ENCODE results near the gene BNC2. TPM values are rescaled to one million over a fixed set of nuclear protein-coding genes. Genes with fewer than 3 reads are reported as not detected.

BNC2 gene
- total and polyA plus RNA-seq, 2 experiments from 2014 or later: 13.8 to 18.5 TPM

DNA sequence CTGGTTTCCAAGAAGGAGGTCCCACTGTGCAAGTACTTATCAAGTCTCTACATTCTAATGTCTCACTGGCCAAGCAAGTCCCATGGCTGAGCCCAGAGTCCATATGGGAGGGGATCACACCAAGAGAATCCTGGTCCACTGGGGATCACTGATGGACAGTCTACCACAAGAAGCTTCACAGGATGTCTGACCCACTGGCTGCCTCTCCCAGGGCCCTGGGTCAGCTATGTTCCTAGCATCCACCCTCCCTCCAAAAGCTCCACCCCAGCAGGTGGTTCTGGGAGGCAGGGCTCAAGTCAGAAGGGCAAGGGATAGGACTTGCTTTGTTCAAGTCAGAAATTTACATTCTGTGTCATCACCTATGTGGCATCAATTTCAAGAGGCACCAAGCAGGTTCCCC lies 508.5 kb downstream of the BNC2 start:
- Histone ChIP-seq H3K4me3 (no peak overlapping the region), H3K36me3 (ENCODE audit: low read depth) (no peaks in the 10 kb centered on the region), H4K20me1 (ENCODE audit: insufficient read depth) (no peaks in the 10 kb centered on the region), H3K4me2 (ENCODE audit: unreplicated experiment) (no peak overlapping the region), H3K27me3 (replicated peaks; ENCODE audit: insufficient read depth) (no peaks in the 10 kb centered on the region), H3K9me3 (ENCODE audit: low read depth) (no peaks in the 10 kb centered on the region), H3K9ac (no peak overlapping the region), H3K4me1 (ENCODE audit: insufficient read depth) (peaks cover 11% of the 10 kb centered on the region; the same call in 1 of the 2 replicates), H3K9me2 (ENCODE audit: insufficient read depth) (no peaks in the 10 kb centered on the region), H3F3A (ENCODE audit: insufficient read depth) (no peaks in the 10 kb centered on the region), H3K27ac (no peak overlapping the region), H3K79me2 (ENCODE audit: insufficient read depth) (no peaks in the 10 kb centered on the region), H2AFZ (no peak overlapping the region)
- no peak for DNase-seq
- in situ Hi-C loops (cut with MboI): no loop called here
- TF ChIP-seq EZH2 (IDR thresholded peaks at IDR 0.05; ENCODE audit: insufficient read depth, poor library complexity, severe bottlenecking) (no peak), EZH2phosphoT487 (IDR thresholded peaks at IDR 0.05; ENCODE audit: insufficient read depth, low read depth) (no peak)

DNA sequence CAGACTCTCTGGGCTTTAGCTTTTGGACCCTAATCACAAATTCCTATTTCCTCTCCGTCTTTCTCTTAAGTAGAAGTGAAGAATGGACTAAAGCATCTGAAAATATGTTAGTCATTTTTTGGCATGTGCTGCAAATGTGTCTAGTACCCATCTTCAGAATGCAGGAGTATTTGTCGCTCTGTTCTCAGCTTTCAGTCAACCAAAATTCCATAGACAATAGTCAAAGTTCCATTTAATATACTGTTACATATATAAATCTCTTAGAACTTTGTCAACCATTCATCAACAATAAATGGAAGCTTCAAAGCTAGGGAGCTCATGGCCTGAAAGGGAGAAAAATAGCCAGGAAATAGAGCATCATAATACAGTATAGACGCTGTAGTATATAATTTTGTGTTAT lies 509.4 kb downstream of the BNC2 start:
- no peaks in the 10 kb centered on the region for H3K27me3 ChIP-seq (replicated peaks; ENCODE audit: insufficient read depth)
- in situ Hi-C loops (cut with MboI): no loop called here
- H2AFZ ChIP-seq: no peak overlapping the region
- no peak overlapping the region for H3K4me3 ChIP-seq
- H3K36me3 ChIP-seq (ENCODE audit: low read depth): no peaks in the 10 kb centered on the region
- no peaks in the 10 kb centered on the region for H3K79me2 ChIP-seq (ENCODE audit: insufficient read depth)
- peak; percentile 26 for DNase-seq
- no peaks in the 10 kb centered on the region for H3K9me2 ChIP-seq (ENCODE audit: insufficient read depth)
- H3K27ac ChIP-seq: no peak overlapping the region
- H3K4me1 ChIP-seq (ENCODE audit: insufficient read depth): peaks cover 11% of the 10 kb centered on the region; the same call in 1 of the 2 replicates
- no peaks in the 10 kb centered on the region for H3F3A ChIP-seq (ENCODE audit: insufficient read depth)
- H4K20me1 ChIP-seq (ENCODE audit: insufficient read depth): no peaks in the 10 kb centered on the region
- 80 to 81% methylated on average over 3 of the region's 3 CpGs for WGBS, 2 experiments (ENCODE audit: low coverage in 1 of 2, low lambda C conversion rate in 2 of 2, missing lambda C conversion rate in 2 of 2)
- H3K9ac ChIP-seq: no peak overlapping the region
- H3K9me3 ChIP-seq (ENCODE audit: low read depth): no peaks in the 10 kb centered on the region
- H3K4me2 ChIP-seq (ENCODE audit: unreplicated experiment): no peak overlapping the region
- no peak for TF ChIP-seq EZH2 (IDR thresholded peaks at IDR 0.05; ENCODE audit: insufficient read depth, poor library complexity, severe bottlenecking)
- no peak for TF ChIP-seq EZH2phosphoT487 (IDR thresholded peaks at IDR 0.05; ENCODE audit: insufficient read depth, low read depth)

DNA sequence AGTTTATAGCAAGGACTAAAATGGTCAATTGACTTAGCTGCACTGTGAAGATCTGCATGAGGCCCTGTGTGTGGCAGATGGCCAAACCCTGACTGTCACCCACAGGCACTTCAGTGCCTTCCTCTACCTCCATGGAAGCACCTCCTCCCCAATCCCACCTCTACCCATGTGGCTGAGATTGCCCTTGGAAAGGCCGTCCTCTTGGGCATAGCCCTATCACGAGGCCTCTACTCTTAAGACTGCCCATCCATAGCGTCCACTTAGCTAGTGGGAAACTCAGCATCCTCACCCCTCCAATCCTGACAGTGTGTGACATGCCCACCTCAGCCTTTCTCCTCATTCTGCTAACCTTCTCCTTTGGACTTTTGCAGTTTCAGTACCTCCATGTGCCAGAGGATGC lies 510.2 kb downstream of the BNC2 start:
- no peaks in the 10 kb centered on the region for H3K79me2 ChIP-seq (ENCODE audit: insufficient read depth)
- H3K9me2 ChIP-seq (ENCODE audit: insufficient read depth): no peaks in the 10 kb centered on the region
- TF ChIP-seq EZH2phosphoT487 (IDR thresholded peaks at IDR 0.05; ENCODE audit: insufficient read depth, low read depth) (no peak), EZH2 (IDR thresholded peaks at IDR 0.05; ENCODE audit: insufficient read depth, poor library complexity, severe bottlenecking) (no peak)
- H3K4me3 ChIP-seq: no peak overlapping the region
- H2AFZ ChIP-seq: no peak overlapping the region
- no peak overlapping the region for H3K9ac ChIP-seq
- WGBS, 2 experiments (ENCODE audit: low coverage in 1 of 2, low lambda C conversion rate in 2 of 2, missing lambda C conversion rate in 2 of 2): 81 to 95% methylated on average over 3 of the region's 3 CpGs
- in situ Hi-C loops (cut with MboI): no loop called here
- H3K9me3 ChIP-seq (ENCODE audit: low read depth): no peaks in the 10 kb centered on the region
- no peaks in the 10 kb centered on the region for H3K27me3 ChIP-seq (replicated peaks; ENCODE audit: insufficient read depth)
- DNase-seq: no peak
- no peak overlapping the region for H3K27ac ChIP-seq
- H3K36me3 ChIP-seq (ENCODE audit: low read depth): no peaks in the 10 kb centered on the region
- H3K4me1 ChIP-seq (ENCODE audit: insufficient read depth): peaks cover 11% of the 10 kb centered on the region; the same call in 1 of the 2 replicates
- H3F3A ChIP-seq (ENCODE audit: insufficient read depth): no peaks in the 10 kb centered on the region
- H4K20me1 ChIP-seq (ENCODE audit: insufficient read depth): no peaks in the 10 kb centered on the region
- no peak overlapping the region for H3K4me2 ChIP-seq (ENCODE audit: unreplicated experiment)

Small RNA genes within 50 kb of the gene (small RNA-seq; reads per million reads assigned to genes)
- gene LSM1P1 (ENCODE audit: low read depth, low replicate concordance): not detected

All from GM23248 (cell line).